Activated CD8-positive, alpha-beta T cell treated with anti-CD3 and anti-CD28 coated beads for 36 hours (primary cell): ENCODE results near the gene NOS1. TPM values are rescaled to one million over a fixed set of nuclear protein-coding genes. Genes with fewer than 3 reads are reported as not detected.
A peak's percentile ranks its signal among the peaks of the same experiment; 100 is the strongest.

Source experiments
- ATAC-seq: fragments of 200-7000 bp; cut with Tn5 transposase; one replicate; pipeline ENCODE4 v1.10.0; 2021; ENCODE audit warnings: mild to moderate bottlenecking, moderate library complexity
- CTCF ChIA-PET: fragments of 350-600 bp; sonication (Branson Sonifier 250); formaldehyde crosslinking; loops from one replicate; lab custom pipeline; 2021; ENCODE audit warnings: antibody characterized with exemption; lab: Charles Lee
- POLR2A ChIA-PET: fragments of 350-600 bp; sonication (Branson Sonifier 250); formaldehyde crosslinking; loops from one replicate; lab custom pipeline; 2021; ENCODE audit warnings: antibody characterized with exemption; lab: Charles Lee
- DNase-seq: peaks from one replicate; pipeline ENCODE4 v3.0.0-alpha.2; 2020
- H3K27ac Mint-ChIP-seq: one replicate; pipeline ENCODE4 v1.8.0; 2021; ENCODE audit warnings: mild to moderate bottlenecking, mixed read lengths
- H3K27me3 Mint-ChIP-seq: one replicate; pipeline ENCODE4 v1.8.0; 2021; ENCODE audit warnings: mixed read lengths
- H3K36me3 Mint-ChIP-seq: one replicate; pipeline ENCODE4 v1.8.0; 2021; ENCODE audit warnings: low read depth, mixed read lengths
- H3K4me1 Mint-ChIP-seq: one replicate; pipeline ENCODE4 v1.8.0; 2021; ENCODE audit warnings: low read depth, mixed read lengths
- H3K4me3 Mint-ChIP-seq: one replicate; pipeline ENCODE4 v1.8.0; 2021; ENCODE audit warnings: mild to moderate bottlenecking, moderate library complexity, mixed read lengths
- H3K9me3 Mint-ChIP-seq: one replicate; pipeline ENCODE4 v1.8.0; 2021; ENCODE audit warnings: mixed read lengths
- intact Hi-C: fragments of 100-400 bp; cut with micrococcal nuclease; formaldehyde crosslinking; loops from one replicate; pipeline ENCODE4 v1.10.0; 2022
- total RNA-seq, 2 experiments: library from RNA; stranded (reverse); gene quantifications; one replicate each; pipeline ENCODE4 v1.2.3, GENCODE V29; 2021
- TF ChIP-seq, protein P1 (sequence below): fragments of 200-600 bp; IDR thresholded peaks from one replicate; pipeline ENCODE4 v1.8.0; 2022; ENCODE audit warnings: antibody characterized with exemption, mild to moderate bottlenecking

Gene NOS1
- total RNA-seq, 2 experiments from 2014 or later, result not detected

GRCh38 chr12:117213295-117213808, 148.1 kb downstream of the NOS1 start:
- TF ChIP-seq, protein P1, sequence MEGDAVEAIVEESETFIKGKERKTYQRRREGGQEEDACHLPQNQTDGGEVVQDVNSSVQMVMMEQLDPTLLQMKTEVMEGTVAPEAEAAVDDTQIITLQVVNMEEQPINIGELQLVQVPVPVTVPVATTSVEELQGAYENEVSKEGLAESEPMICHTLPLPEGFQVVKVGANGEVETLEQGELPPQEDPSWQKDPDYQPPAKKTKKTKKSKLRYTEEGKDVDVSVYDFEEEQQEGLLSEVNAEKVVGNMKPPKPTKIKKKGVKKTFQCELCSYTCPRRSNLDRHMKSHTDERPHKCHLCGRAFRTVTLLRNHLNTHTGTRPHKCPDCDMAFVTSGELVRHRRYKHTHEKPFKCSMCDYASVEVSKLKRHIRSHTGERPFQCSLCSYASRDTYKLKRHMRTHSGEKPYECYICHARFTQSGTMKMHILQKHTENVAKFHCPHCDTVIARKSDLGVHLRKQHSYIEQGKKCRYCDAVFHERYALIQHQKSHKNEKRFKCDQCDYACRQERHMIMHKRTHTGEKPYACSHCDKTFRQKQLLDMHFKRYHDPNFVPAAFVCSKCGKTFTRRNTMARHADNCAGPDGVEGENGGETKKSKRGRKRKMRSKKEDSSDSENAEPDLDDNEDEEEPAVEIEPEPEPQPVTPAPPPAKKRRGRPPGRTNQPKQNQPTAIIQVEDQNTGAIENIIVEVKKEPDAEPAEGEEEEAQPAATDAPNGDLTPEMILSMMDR, result no peak
- ChIA-PET CTCF (interaction anchor here (0.9 to 3.0 kb wide), 15 partner anchors 7 to 644 kb away, joined by 3 to 22 read pairs (median 5); no protein-coding TSS in a partner anchor), POLR2A (no interaction called here)
- Mint-ChIP-seq H3K4me3 (no peak overlapping the region), H3K27me3 (peaks cover 4% of the 10 kb centered on the region), H3K9me3 (no peaks in the 10 kb centered on the region), H3K36me3 (no peaks in the 10 kb centered on the region), H3K27ac (no peak overlapping the region), H3K4me1 (no peaks in the 10 kb centered on the region)
- ATAC-seq (no peak), DNase-seq (no peak)
- intact Hi-C loops, result loop anchor here (5.0 kb wide), 2 partner anchors 374 to 624 kb away; no protein-coding TSS in a partner anchor

- intact Hi-C loops, result loop anchor here (5.0 kb wide), 2 partner anchors 375 to 625 kb away; no protein-coding TSS in a partner anchor
- peak; percentile 42 for ATAC-seq
- no peak overlapping the region for H3K27ac Mint-ChIP-seq
- no peaks in the 10 kb centered on the region for H3K9me3 Mint-ChIP-seq
- peak; percentile 83 for DNase-seq
- no peaks in the 10 kb centered on the region for H3K36me3 Mint-ChIP-seq
- ChIA-PET POLR2A (no interaction called here), CTCF (interaction anchor here (0.8 to 3.0 kb wide), 18 partner anchors 8 to 645 kb away, joined by 3 to 22 read pairs (median 5); no protein-coding TSS in a partner anchor)
- TF ChIP-seq, protein P1, result peak; percentile 79
- H3K4me1 Mint-ChIP-seq, result no peaks in the 10 kb centered on the region
- no peak overlapping the region for H3K4me3 Mint-ChIP-seq
- peaks cover 9% of the 10 kb centered on the region for H3K27me3 Mint-ChIP-seq
Measured at GRCh38 chr12:117212563-117213190, 148.7 kb downstream of the NOS1 start.

DNA sequence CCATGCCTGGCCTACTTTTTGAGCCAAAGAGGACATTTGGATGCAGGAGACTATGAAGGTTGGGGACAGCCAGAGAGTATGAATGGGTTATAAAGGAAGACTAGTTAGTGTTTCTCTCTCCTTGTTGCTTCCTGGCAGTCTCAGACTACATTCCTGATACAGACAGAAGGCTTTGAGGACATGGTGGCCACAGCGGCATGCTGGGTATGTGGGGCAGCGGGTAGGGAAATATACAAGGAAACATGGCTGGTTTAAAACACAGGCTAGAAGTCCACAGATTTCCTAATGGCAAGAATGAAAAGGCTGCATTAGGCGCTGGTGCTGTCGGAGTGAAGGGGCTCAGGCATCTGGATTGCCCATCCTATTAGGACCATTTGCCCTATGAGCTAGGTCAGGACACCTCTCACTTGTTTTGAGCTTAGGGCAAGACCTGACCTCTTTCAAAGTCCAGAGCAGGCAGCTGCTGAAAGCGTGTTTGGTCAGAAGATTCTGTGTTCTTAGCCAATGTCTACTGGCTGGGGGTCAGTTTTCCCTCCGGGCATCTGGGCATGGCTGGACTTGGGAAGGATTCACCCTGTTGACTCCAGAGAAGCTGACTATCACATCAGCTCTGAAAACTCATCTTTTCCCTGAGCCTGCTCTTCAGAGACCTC, 151.0 kb downstream of the NOS1 start:
- CTCF ChIA-PET, result interaction anchor here (0.6 to 2.8 kb wide), 7 partner anchors 18 to 647 kb away, joined by 3 to 11 read pairs (median 4); no protein-coding TSS in a partner anchor

GRCh38 chr12:117209626-117210025, 151.8 kb downstream of the NOS1 start:
- Mint-ChIP-seq H3K4me3 (no peak overlapping the region), H3K9me3 (no peaks in the 10 kb centered on the region), H3K27me3 (peaks cover 9% of the 10 kb centered on the region), H3K27ac (no peak overlapping the region), H3K4me1 (no peaks in the 10 kb centered on the region), H3K36me3 (no peaks in the 10 kb centered on the region)
- intact Hi-C loops, result loop anchor here (5.0 kb wide), 2 partner anchors 378 to 628 kb away; no protein-coding TSS in a partner anchor
- DNase-seq (no peak), ATAC-seq (no peak)
- ChIA-PET POLR2A (no interaction called here), CTCF (interaction anchor here (1.3 kb wide), 1 partner anchor 9 kb away, joined by 5 read pairs; no protein-coding TSS in a partner anchor)
- TF ChIP-seq, protein P1, result no peak

More for the DNA sequence above, 151.0 kb downstream of the NOS1 start:
- POLR2A ChIA-PET, result no interaction called here
- TF ChIP-seq, protein P1, result no peak
- no peak for ATAC-seq
- peaks cover 9% of the 10 kb centered on the region for H3K27me3 Mint-ChIP-seq
- H3K36me3 Mint-ChIP-seq, result no peaks in the 10 kb centered on the region
- H3K27ac Mint-ChIP-seq, result no peak overlapping the region
- H3K4me3 Mint-ChIP-seq, result no peak overlapping the region
- DNase-seq, result no peak
- no peaks in the 10 kb centered on the region for H3K9me3 Mint-ChIP-seq
- no peaks in the 10 kb centered on the region for H3K4me1 Mint-ChIP-seq
- intact Hi-C loops, result loop anchor here (5.0 kb wide), 2 partner anchors 377 to 627 kb away; no protein-coding TSS in a partner anchor
